Left lung (tissue), 10 donors: ENCODE data around the gene PTPRN2. TPM values are rescaled to one million over a fixed set of nuclear protein-coding genes. Genes with fewer than 3 reads are reported as not detected.
A peak's percentile ranks its signal among the peaks of the same experiment; 100 is the strongest.
"Not testable (repeated sequence)": the region's sequence is repeated elsewhere in the genome, so short reads cannot be mapped to it uniquely, and the experiment has no call there.

Source experiments
- ATAC-seq: fragments of 200-7000 bp; cut with Tn5 transposase; one replicate; pipeline ENCODE4 v1.9.1; 2020; ENCODE audit warnings: moderate library complexity
- DNase-seq, 4 donors: peaks; one replicate each; pipeline ENCODE4 v3.0.0-alpha.2; 2013 to 2020
- H3K27ac ChIP-seq, 2 donors: fragments of 200-600 bp; sonication (generic) in 1 of 2; one replicate each; pipeline versions ENCODE4 v1.5.0 to v1.8.0; 2020 to 2021
- H3K27me3 ChIP-seq, 2 donors: fragments of 200-600 bp; sonication (generic) in 1 of 2; one replicate each; pipeline versions ENCODE4 v1.5.0 to v1.8.0; 2020 to 2021
- H3K36me3 ChIP-seq, 2 donors: fragments of 200-600 bp; sonication (generic) in 1 of 2; one replicate each; pipeline versions ENCODE4 v1.5.0 to v1.8.0; 2020 to 2021
- H3K4me1 ChIP-seq, 2 donors: fragments of 200-600 bp; one replicate each; pipeline ENCODE4 v1.8.0; 2021
- H3K4me3 ChIP-seq, 2 donors: fragments of 200-600 bp; sonication (generic) in 1 of 2; one replicate each; pipeline versions ENCODE4 v1.5.0 to v1.8.0; 2020 to 2021; ENCODE audit warnings: mild to moderate bottlenecking in 1 of 2
- H3K9me3 ChIP-seq, 2 donors: fragments of 200-600 bp; sonication (generic) in 1 of 2; one replicate each; pipeline versions ENCODE4 v1.5.0 to v1.8.0; 2020 to 2021
- intact Hi-C, 2 donors: fragments of 100-400 bp; cut with DNase I; formaldehyde crosslinking; loops; one replicate each; pipeline versions ENCODE4 v1.11.2 to v1.14.2; 2022
- polyA plus RNA-seq, 6 donors: library from polyadenylated mRNA; unstranded; fragments of 120-200 nt; gene quantifications; one replicate each; pipeline ENCODE4 v1.2.1, GENCODE V29; 2013; ENCODE audit not compliant: insufficient read length in 6 of 6
- total RNA-seq, 2 donors: library from RNA; stranded (reverse); fragmentation: NEBNext Ultra II Directional; extraction: Animal tissue kit (Norgen Biotek cat#: 25700); gene quantifications; one replicate each; pipeline ENCODE4 v1.2.1, GENCODE V29; 2021
- TF ChIP-seq, protein P1 (sequence below), 2 donors: fragments of 200-600 bp; sonication (generic) in 1 of 2; IDR thresholded peaks; one replicate each; pipeline versions ENCODE4 v1.5.0 to v1.8.0; 2021; ENCODE audit warnings: antibody characterized with exemption in 2 of 2
- donor health status: DM: no; HTN: yes; CAD: no.
- donor health status: DM: no; HTN: no; CAD: no.

Gene PTPRN2
- total and polyA plus RNA-seq, 8 donors = 4.0 to 7.8 (median 6.8) TPM

DNA sequence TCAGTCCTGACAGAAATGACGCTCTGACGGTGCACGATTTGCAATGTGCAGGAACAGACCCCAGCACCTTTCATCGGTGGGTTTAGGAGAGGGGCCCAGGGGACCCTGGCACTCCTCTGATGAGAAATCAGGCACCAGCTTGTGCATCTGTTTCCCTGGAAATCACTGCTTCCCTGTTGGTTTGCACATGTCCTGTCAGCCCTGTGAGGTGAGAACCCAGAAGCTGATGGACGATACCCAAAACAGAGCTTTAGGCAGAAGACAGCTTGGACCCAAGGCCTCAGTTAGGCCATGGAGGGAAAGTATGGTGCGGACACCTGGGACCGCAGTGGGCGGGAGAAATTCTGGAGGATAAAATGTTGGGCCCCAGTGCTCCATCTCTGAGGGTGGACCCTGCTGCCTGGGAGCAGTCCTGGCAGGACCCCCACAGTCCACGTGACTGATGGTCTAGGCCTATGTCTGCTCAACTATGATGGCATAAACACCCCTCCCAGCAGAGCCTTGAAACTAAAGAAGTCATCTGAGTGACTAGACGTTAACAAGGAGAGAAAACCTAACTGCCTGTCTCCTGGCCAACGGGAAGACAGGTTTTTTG is 242.8 kb downstream of the PTPRN2 start:
- TF ChIP-seq, protein P1, sequence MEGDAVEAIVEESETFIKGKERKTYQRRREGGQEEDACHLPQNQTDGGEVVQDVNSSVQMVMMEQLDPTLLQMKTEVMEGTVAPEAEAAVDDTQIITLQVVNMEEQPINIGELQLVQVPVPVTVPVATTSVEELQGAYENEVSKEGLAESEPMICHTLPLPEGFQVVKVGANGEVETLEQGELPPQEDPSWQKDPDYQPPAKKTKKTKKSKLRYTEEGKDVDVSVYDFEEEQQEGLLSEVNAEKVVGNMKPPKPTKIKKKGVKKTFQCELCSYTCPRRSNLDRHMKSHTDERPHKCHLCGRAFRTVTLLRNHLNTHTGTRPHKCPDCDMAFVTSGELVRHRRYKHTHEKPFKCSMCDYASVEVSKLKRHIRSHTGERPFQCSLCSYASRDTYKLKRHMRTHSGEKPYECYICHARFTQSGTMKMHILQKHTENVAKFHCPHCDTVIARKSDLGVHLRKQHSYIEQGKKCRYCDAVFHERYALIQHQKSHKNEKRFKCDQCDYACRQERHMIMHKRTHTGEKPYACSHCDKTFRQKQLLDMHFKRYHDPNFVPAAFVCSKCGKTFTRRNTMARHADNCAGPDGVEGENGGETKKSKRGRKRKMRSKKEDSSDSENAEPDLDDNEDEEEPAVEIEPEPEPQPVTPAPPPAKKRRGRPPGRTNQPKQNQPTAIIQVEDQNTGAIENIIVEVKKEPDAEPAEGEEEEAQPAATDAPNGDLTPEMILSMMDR (IDR thresholded peaks at IDR 0.05) = no peak
- ATAC-seq = no peak

DNA sequence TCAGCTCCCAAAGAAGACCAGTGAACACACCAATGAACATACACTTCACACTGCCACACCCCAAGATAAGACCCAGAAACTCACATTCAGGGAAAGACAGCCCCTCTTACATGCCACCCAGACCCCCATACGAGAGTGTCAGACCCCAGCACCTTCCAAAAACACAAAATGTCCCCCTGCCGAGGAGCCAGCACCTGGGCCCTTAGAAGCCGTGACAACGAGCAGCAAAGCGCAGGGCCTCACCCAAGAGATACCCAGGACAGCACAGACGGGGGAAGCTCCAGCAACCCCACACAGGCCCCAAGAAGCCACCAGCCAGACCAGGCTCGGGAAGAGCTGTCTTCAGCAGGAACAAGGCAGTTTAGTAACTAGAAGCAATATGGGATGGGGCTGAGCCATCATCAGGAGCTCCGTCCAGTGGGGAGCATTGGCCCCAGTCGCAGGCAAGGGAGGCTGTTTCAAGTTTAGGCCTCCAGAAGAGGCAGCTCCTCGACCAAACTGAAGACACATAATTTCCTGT is 243.6 kb downstream of the PTPRN2 start:
- no peaks in the 10 kb centered on the region for H3K36me3 ChIP-seq
- TF ChIP-seq, protein P1 (IDR thresholded peaks at IDR 0.05) = no peak
- H3K27me3 ChIP-seq = no peaks in the 10 kb centered on the region
- intact Hi-C loops = no loop called here
- H3K4me3 ChIP-seq = no peak overlapping the region
- ATAC-seq (no peak), DNase-seq (no peak)
- no peaks in the 10 kb centered on the region for H3K9me3 ChIP-seq
- no peak overlapping the region for H3K27ac ChIP-seq
- no peaks in the 10 kb centered on the region for H3K4me1 ChIP-seq

More for the DNA sequence above, 242.8 kb downstream of the PTPRN2 start:
- no peaks in the 10 kb centered on the region for H3K27me3 ChIP-seq
- no peak overlapping the region for H3K27ac ChIP-seq
- no peak overlapping the region for H3K4me3 ChIP-seq
- no peaks in the 10 kb centered on the region for H3K4me1 ChIP-seq
- H3K36me3 ChIP-seq = no peaks in the 10 kb centered on the region
- H3K9me3 ChIP-seq = no peaks in the 10 kb centered on the region
- intact Hi-C loops = no loop called here
- DNase-seq = peak in 1 of 4 donors; percentile 5

DNA sequence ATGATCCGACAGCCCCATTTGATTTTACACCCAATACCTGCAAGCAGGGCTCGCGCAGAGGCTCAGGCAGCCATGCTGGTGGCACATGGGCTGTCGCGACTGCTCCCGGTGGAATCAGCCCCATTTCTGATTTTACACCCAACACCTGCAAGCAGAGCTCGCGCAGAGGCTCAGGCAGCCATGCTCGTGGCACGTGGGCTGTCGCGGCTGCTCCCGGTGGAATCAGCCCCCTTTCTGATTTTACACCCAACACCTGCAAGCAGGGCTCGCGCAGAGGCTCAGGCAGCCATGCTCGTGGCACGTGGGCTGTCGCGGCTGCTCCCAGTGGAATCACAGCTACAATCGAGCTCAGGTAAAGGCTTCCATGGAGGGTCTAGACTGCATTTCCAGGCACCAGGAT is 244.1 kb downstream of the PTPRN2 start:
- no peak overlapping the region for H3K27ac ChIP-seq

DNA sequence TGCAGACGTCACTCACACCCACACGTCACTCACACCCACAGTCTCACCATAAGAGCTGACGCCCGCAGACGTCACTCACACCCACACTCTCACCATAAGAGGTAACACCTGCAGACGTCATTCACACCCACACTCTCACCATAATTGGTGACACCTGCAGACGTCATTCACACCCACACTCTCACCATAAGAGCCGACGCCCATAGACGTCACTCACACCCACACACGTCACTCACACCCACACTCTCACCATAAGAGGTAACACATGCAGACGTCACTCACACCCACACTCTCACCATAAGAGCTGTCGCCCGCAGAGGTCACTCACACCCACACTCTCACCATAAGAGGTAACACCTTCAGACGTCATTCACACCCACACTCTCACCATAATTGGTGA is 246.5 kb downstream of the PTPRN2 start:
- intact Hi-C loops, H3K4me1 ChIP-seq, H3K27ac ChIP-seq, DNase-seq, ATAC-seq, H3K4me3 ChIP-seq, H3K9me3 ChIP-seq, H3K27me3 ChIP-seq, H3K36me3 ChIP-seq: not testable (repeated sequence)

More for the DNA sequence above, 244.1 kb downstream of the PTPRN2 start:
- DNase-seq (no peak), ATAC-seq (no peak)
- no peaks in the 10 kb centered on the region for H3K36me3 ChIP-seq
- H3K4me1 ChIP-seq = no peaks in the 10 kb centered on the region
- H3K9me3 ChIP-seq = no peaks in the 10 kb centered on the region
- H3K4me3 ChIP-seq = no peak overlapping the region
- intact Hi-C loops = no loop called here
- TF ChIP-seq, protein P1 (IDR thresholded peaks at IDR 0.05) = no peak
- no peaks in the 10 kb centered on the region for H3K27me3 ChIP-seq

DNA sequence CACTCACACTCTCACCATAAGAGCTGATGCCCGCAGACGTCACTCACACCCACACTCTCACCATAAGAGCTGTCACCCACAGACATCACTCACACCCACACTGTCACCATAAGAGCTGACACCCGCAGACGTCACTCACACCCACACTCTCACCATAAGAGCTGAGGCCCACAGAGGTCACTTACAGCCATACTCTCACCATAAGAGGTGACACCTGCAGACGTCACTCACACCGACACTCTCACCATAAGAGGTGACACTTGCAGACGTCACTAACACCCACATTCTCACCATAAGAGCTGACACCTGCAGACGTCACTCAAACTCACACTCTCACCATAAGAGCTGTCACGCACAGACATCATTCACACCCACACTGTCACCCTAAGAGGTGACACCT is 250.7 kb downstream of the PTPRN2 start:
- H3K36me3 ChIP-seq, DNase-seq, ATAC-seq, H3K27ac ChIP-seq, intact Hi-C loops, H3K4me1 ChIP-seq, H3K4me3 ChIP-seq, H3K9me3 ChIP-seq, H3K27me3 ChIP-seq: not testable (repeated sequence)

DNA sequence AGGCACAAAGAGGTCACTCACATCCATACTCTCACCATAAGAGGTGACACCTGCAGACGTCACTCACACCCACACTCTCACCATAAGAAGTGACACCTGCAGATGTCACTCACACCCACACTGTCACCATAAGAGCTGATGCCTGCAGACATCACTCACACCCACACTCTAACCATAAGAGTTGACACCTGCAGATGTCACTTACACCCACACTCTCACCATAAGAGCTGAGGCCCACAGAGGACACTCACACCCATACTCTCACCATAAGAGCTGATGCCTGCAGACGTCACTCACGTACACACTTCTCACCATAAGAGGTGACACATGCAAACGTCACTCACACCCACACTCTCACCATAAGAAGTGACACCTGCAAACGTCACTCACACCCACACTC is 255.1 kb downstream of the PTPRN2 start:
- H3K4me3 ChIP-seq, H3K36me3 ChIP-seq, H3K4me1 ChIP-seq, ATAC-seq, intact Hi-C loops, H3K27me3 ChIP-seq, H3K27ac ChIP-seq, DNase-seq: not testable (repeated sequence)
- H3K9me3 ChIP-seq = peaks cover 0 to 24% of the 10 kb centered on the region in 2 donors

DNA sequence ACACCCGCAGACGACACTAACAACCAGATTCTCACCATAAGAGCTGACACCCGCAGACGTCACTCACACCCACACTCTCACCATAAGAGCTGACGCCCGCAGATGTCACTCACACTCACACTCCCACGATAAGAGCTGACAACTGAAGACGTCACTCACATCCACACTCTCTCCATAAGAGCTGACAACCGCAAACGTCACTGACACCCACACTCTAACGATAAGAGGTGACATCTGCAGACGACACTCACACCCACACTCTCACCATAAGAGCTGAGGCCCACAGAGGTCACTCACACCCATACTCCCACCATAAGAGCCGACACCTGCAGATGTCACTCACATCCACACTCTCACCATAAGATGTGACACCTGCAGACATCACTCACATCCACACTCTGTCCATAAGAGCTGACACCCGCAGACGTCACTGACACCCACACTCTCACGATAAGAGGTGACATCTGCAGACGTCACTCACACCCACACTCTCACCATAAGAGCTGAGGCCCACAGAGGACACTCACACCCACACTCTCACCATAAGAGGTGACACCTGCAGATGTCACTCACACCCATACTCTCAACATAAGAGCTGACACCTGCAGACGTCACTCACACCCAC is 255.7 kb downstream of the PTPRN2 start:
- H3K27me3 ChIP-seq, intact Hi-C loops, DNase-seq, H3K27ac ChIP-seq, H3K4me3 ChIP-seq, ATAC-seq, H3K4me1 ChIP-seq, H3K36me3 ChIP-seq: not testable (repeated sequence)
- peaks cover 0 to 26% of the 10 kb centered on the region in 2 donors for H3K9me3 ChIP-seq
